ENCODE data around the gene PPIL6.
"Not testable (repeated sequence)": the region's sequence is repeated elsewhere in the genome, so short reads cannot be mapped to it uniquely, and the experiment has no call there.

Gene PPIL6

DNA sequence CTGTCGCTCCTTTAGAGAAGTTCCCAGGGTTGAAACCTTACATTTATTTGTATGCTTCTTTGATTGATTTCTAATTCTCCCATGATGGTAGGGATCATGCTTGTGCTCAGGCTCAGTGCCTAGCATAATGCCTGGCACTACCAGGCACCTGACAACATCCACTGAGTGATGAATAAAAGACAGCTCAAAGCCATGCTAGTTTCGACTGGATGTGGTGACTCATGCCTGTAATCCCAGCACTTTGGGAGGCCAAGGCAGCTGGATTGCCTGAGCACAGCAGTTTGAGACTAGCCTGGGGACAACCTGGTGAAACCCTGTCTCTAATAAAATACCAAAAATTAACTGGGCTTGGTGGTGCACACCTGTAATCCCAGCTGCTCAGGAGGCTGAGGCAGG lies 46.5 kb downstream of the PPIL6 start:
- DNase-seq (ENCODE audit: low read depth in 2 of 2) = no peak

- no peak for DNase-seq (ENCODE audit: low read depth in 2 of 2)
Observed at GRCh38 chr6:109393157-109393885, 47.1 kb downstream of the PPIL6 start.

DNA sequence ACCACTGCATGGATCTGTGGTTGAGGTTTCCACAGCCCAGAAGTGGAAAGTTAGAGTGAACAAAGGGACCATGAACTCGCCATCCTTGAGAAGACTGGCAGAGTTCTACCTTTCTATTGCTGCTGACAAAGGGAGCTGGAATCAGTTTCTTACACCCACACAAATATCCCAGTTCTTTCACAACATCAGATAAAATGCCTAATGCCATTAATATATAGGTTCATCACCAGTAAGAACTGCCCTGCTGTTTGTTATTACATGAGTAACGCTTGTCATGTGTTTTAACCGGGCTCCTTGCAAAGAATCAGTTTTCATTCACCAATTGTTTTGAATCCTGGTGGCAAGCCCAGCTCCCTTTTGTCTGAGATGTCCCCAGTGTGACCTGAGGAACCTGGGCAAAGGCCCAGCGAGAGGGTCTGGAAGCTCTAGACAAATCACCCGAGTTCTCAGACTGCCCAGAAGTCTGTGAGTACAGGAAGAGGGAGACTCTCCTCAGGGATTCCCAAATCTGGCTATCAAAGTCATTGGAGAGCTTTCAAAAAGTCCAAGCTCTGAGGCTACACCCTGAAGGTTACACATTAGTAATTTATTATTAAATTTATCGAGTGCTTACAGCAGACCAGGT lies 50.7 kb downstream of the PPIL6 start:
- no peak for DNase-seq (ENCODE audit: low read depth in 2 of 2)

GRCh38 chr6:109388265-109388664 lies 52.2 kb downstream of the PPIL6 start:
- no peak for DNase-seq (ENCODE audit: low read depth in 2 of 2)

GRCh38 chr6:109383438-109383940 lies 56.9 kb downstream of the PPIL6 start:
- no peak for DNase-seq (ENCODE audit: low read depth in 2 of 2)

DNA sequence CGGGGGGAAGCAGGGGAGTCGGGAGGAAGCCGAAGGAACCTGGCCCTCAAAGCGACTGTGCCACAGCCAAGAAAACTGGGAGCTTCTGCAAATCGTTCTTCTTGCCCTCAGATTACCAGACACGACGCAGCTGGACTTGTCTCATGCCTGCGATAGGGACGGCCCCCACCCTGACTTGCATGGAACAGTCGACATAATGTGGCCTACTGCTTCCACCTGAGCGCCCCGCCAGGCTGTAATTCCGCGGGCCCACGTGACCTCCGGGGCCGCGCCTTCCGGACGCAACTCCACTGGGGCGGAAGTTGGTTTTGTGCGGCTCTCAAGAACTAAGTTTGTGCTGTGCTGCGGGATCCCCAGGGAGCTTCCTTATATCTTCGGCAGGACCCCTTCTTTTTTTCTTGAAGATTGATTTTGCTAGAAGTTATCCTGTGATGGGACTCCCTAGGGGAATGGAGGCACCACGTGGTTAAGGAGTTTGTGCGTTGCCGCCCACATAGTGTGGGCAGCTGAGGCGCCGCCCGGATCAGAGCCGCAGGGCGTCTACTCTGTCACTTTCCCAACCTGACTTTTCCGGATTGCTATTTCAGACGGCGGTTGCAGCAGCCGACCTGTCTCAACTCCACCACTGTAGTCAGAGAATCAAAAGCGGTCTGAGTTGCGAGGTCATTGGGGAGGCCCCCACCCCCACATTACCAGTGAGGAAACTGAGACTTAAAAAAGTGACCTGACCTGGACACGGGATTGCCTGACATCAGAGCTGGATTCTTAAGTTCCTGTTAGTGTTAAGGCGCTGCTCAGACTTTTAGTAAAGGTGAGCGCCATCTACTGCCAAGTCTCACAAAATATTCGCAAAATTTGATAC lies 57.6 kb downstream of the PPIL6 start:
- DNase-seq (ENCODE audit: low read depth in 2 of 2) = peak; percentile 86 to 88

DNA sequence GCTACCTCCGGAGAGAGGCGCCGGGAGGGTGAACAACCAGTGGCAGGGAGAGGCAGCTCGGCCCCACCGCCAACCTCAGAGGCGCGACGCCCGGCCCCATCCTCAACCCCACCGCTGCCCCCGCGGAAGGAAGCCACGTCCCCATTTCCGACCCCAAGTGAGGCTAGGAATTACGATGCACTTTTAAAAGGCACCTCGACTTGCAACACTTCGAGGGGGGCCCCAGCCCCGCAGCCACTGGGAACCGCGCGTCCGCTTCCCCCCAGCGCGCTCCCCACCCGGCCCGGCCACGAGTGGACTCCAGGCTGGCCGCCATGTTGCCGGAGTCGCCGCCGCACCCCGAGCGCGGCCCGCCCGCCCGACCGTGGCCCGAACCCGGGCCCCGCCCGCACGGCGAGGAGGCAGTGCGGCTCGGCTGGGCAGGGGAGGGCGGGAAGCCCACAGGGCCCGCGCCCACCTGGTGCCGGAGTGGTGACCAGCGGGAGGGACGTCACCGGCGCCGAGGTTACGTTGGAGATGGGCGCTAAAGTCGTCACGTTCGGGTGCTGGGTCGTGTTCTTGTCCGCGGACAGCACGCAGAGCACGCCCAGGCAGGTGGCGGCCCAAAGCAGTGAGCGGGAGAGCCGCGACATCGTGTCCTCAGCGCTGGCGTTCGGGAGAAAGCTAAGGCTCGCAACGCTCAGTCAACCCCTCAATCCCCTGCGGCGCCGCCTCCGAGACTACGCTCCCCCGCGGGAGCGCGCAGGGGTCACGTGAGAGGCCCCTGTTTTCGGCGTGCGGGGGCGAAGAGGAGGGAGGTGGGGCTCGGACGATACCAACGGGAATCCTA lies 58.5 kb downstream of the PPIL6 start, which contains the start of gene CD164:
TSS of gene CD164 (minus strand) at position 721 of the 829 bp plus-strand sequence. CDS start at position 632, 89 bp downstream.
- peak; percentile 93 for DNase-seq (ENCODE audit: low read depth in 2 of 2)

DNA sequence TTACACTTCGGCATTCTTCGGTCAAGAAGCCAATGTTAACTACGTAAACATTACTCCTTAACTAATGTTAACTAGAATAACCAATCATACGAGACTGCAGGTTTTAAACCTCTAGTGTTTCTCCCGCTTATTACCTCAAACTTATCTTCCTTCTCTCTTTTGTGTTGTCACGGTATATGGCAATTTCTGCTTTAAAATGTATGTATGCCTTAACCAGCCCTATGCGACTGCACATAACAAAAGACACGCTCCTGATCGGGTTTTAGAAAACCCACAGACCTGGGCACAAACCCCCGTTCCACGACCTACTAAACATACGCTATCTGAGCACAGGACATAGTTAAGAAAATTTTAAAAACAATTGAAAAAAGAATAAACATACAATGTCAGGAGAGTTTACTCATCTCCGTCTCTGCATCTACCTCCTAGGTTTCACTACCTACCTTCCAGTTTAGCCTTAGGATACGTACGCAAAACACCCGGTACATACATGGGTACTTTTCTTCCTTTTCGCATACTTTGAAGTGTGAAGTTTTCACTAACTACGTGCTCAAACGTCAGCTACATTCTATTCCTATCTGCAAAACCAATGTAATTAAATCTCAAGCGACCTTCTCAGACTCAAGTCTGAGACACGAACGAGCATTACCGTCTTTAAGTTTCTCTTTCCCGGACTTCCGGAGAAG lies 59.2 kb downstream of the PPIL6 start:
- DNase-seq (ENCODE audit: low read depth in 2 of 2) = no peak

GRCh38 chr6:109379711-109380110 lies 60.7 kb downstream of the PPIL6 start:
- DNase-seq (ENCODE audit: low read depth in 2 of 2) = no peak

GRCh38 chr6:109377717-109378116 lies 62.7 kb downstream of the PPIL6 start:
- no peak for DNase-seq (ENCODE audit: low read depth in 2 of 2)

GRCh38 chr6:109374326-109374892 lies 66.0 kb downstream of the PPIL6 start:
- no peak for DNase-seq (ENCODE audit: low read depth in 2 of 2)

DNA sequence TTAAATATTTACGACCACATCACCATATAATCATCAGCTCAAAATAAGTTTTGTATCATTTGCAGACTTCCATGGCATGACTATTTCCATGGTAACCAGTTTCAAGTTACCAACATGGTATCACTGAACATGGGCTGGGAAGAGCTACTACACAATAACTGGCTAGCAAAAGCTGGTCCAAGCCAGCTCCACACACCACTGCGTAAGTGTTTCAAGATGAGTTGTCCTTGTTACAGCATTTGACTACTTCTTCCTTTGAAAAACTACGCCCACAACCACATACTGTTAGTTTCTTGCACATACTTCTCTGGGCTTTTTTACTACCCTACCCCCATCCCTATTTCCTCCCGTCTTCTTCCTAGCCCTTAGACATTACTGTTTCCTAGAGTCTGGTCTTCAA lies 66.7 kb downstream of the PPIL6 start:
- no peak for DNase-seq (ENCODE audit: low read depth in 2 of 2)

GRCh38 chr6:109373331-109373730 lies 67.1 kb downstream of the PPIL6 start:
- no peak for DNase-seq (ENCODE audit: low read depth in 2 of 2)

GRCh38 chr6:109372130-109372529 lies 68.3 kb downstream of the PPIL6 start:
- no peak for DNase-seq (ENCODE audit: low read depth in 2 of 2)

DNA sequence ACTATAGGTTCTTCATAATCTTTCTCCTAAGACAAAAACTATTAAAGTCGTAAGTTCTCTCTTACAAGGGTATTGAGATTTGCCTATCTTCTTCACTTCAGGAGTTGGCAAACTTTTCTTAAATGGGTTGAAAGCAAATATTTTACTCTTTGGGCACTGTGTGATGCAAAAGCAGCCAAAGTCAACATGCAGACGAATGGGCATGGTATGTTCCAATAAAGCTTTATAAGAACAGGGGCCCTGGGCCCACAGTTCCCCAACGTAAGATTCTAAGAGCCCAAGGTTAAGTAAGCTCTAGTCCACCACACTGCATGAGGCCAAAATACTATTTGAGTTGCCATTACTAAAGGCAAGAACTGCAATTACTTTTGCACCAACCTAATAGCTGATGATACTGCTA lies 69.6 kb downstream of the PPIL6 start:
- DNase-seq (ENCODE audit: low read depth in 2 of 2) = no peak

GRCh38 chr6:109370336-109370735 lies 70.1 kb downstream of the PPIL6 start:
- DNase-seq (ENCODE audit: low read depth in 2 of 2) = no peak

DNA sequence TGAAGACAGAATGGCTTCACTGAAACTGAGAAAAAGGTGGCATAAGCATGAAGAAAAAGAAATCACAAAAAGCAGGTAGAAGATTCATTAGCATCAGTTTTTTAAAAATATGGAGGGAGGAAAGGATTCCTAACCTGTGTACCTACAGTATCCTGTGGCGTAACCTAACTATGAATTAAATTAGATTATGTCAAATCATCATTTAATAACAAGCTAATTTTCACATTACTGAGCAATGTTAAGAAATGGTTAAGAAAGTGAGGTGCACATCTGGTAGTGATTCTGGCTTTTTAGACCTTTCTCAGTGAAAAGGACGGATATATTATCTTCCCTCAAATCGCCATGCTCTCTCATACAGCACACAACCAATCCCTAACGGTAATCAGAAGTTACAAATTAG lies 70.7 kb downstream of the PPIL6 start:
- no peak for DNase-seq (ENCODE audit: low read depth in 2 of 2)

GRCh38 chr6:109364382-109365078 lies 75.9 kb downstream of the PPIL6 start:
- DNase-seq (ENCODE audit: low read depth in 2 of 2) = not testable (repeated sequence)

GRCh38 chr6:109363753-109364152 lies 76.7 kb downstream of the PPIL6 start:
- DNase-seq (ENCODE audit: low read depth in 2 of 2) = no peak
